GM12878 (cell line): Measurements from ENCODE around the gene YY1. TPM values are rescaled to one million over a fixed set of nuclear protein-coding genes. Genes with fewer than 3 reads are reported as not detected.
A peak's percentile ranks its signal among the peaks of the same experiment; 100 is the strongest.

Experiments used
- ATAC-seq: fragments of 200-7000 bp; cut with Tn5 transposase; 3 replicates; pipeline ENCODE4 v1.9.1; 2020; ENCODE audit warnings: mild to moderate bottlenecking, moderate library complexity
- BruUV-seq: library from RNA; stranded (reverse); fragments of 400-500 nt; replicated peaks from 2 replicates; lab custom pipeline; 2021; lab: Mats Ljungman, UMichigan
- CTCF ChIA-PET: fragments of 300-600 bp; sonication (Branson Sonifier 250); formaldehyde crosslinking; extraction: SDS; loops from one replicate; lab custom pipeline; 2021; ENCODE audit warnings: inconsistent platforms; lab: Yijun Ruan, JAX
- POLR2A ChIA-PET: fragments of 350-600 bp; formaldehyde crosslinking; extraction: SDS; loops from one replicate; lab custom pipeline; 2021; ENCODE audit warnings: inconsistent platforms; lab: Charles Lee
- RAD21 ChIA-PET: fragments of 300-600 bp; sonication (Branson Sonifier 250); formaldehyde crosslinking; loops from one replicate; lab custom pipeline; 2023; ENCODE audit warnings: antibody characterized with exemption; ENCODE audit not compliant: unreplicated experiment; lab: Charles Lee
- SMC1A ChIA-PET: fragments of 300-600 bp; sonication (Branson Sonifier 250); formaldehyde crosslinking; loops from one replicate; lab custom pipeline; 2023; ENCODE audit not compliant: unreplicated experiment, uncharacterized antibody; lab: Charles Lee
- DNase-seq: peaks from one replicate; pipeline ENCODE4 v3.0.0-alpha.2; 2011; ENCODE audit warnings: low read depth, low spot score
- FAIRE-seq: peaks from 3 replicates; lab custom pipeline; 2011; peaks lifted over from hg19 to GRCh38; lab: Jason Lieb, UNC
- H2AFZ ChIP-seq: 2 replicates; pipeline ENCODE4 v1.6.0; 2011; ENCODE audit warnings: low read depth, low read length, control low read depth; ENCODE audit not compliant: control insufficient read depth
- H3K27ac ChIP-seq: 2 replicates; pipeline ENCODE4 v1.5.1; 2011; ENCODE audit warnings: control low read depth; ENCODE audit not compliant: control insufficient read depth, insufficient read depth
- H3K27me3 ChIP-seq, 2 experiments: replicated peaks in 1 of 2; 2 replicates each; pipeline versions ENCODE4 v1.6.0 to v1.6.1; 2011; ENCODE audit warnings: low read length in 1 of 2; ENCODE audit not compliant: control insufficient read depth in 2 of 2, insufficient read depth in 2 of 2
- H3K36me3 ChIP-seq, 2 experiments: 2 replicates each; pipeline ENCODE4 v1.5.1; 2011; ENCODE audit warnings: low read length in 1 of 2; ENCODE audit not compliant: control insufficient read depth in 2 of 2, insufficient read depth in 2 of 2
- H3K4me1 ChIP-seq: 2 replicates; pipeline ENCODE4 v1.6.1; 2011; ENCODE audit warnings: mild to moderate bottlenecking, low read length, moderate library complexity, mixed read lengths; ENCODE audit not compliant: control insufficient read depth, insufficient read depth
- H3K4me2 ChIP-seq: 2 replicates; pipeline ENCODE4 v1.6.0; 2011; ENCODE audit warnings: control low read depth; ENCODE audit not compliant: control insufficient read depth, insufficient read depth
- H3K4me3 ChIP-seq: fragments of 200-600 bp; sonication (generic); 2 replicates; pipeline ENCODE4 v1.5.1; 2016
- H3K79me2 ChIP-seq: 2 replicates; pipeline ENCODE4 v1.6.0; 2011; ENCODE audit warnings: low read length; ENCODE audit not compliant: control insufficient read depth, insufficient read depth
- H3K9ac ChIP-seq: 2 replicates; pipeline ENCODE4 v1.8.0; 2011; ENCODE audit warnings: low read length, control low read depth, mixed read lengths; ENCODE audit not compliant: control insufficient read depth, insufficient read depth
- H3K9me3 ChIP-seq: replicated peaks from 3 replicates; pipeline ENCODE4 v1.5.1; 2011; ENCODE audit warnings: mild to moderate bottlenecking, low read length; ENCODE audit not compliant: control insufficient read depth, insufficient read depth
- H4K20me1 ChIP-seq: 2 replicates; pipeline ENCODE4 v1.6.0; 2011; ENCODE audit not compliant: control insufficient read depth, insufficient read depth
- ATF7 ChIP-seq: fragments of 450-650 bp; IDR thresholded peaks from 2 replicates; pipeline ENCODE4 v1.6.1; 2016; ENCODE audit warnings: low read depth, mild to moderate bottlenecking
- CHD1 ChIP-seq: IDR thresholded peaks from 2 replicates; pipeline ENCODE4 v1.6.1; 2012; ENCODE audit warnings: low read depth, low read length, improper control_type of control experiment
- MLLT1 ChIP-seq: fragments of 450-650 bp; IDR thresholded peaks from 2 replicates; pipeline ENCODE4 v1.6.1; 2016; ENCODE audit warnings: mild to moderate bottlenecking
- MYC ChIP-seq: IDR thresholded peaks from 2 replicates; pipeline ENCODE4 v1.6.1; 2011; ENCODE audit warnings: mild to moderate bottlenecking, low read length, moderate library complexity, inconsistent platforms; ENCODE audit not compliant: insufficient read depth, insufficient replicate concordance, insufficient read length, severe bottlenecking
- POLR2AphosphoS5 ChIP-seq: IDR thresholded peaks from 2 replicates; pipeline ENCODE4 v1.6.1; 2011; ENCODE audit warnings: mild to moderate bottlenecking, low read length, inconsistent platforms
- RCOR1 ChIP-seq: conservative IDR thresholded peaks from 2 replicates; pipeline ENCODE4 v1.6.1; 2012; ENCODE audit warnings: low read depth, low read length, improper control_type of control experiment
- RUNX3 ChIP-seq: IDR thresholded peaks from 2 replicates; pipeline ENCODE4 v1.6.1; 2012; ENCODE audit warnings: low read length, inconsistent platforms
- SMC3 ChIP-seq: IDR thresholded peaks from 2 replicates; pipeline ENCODE4 v1.6.1; 2011; ENCODE audit warnings: low read length, improper control_type of control experiment, borderline replicate concordance
- SREBF1 ChIP-seq: IDR thresholded peaks from 2 replicates; pipeline ENCODE4 v1.6.1; 2012; ENCODE audit warnings: mild to moderate bottlenecking, low read length
- TBL1XR1 ChIP-seq: IDR thresholded peaks from 2 replicates; pipeline ENCODE4 v1.6.1; 2012; ENCODE audit warnings: low read depth, low read length, improper control_type of control experiment
- WGBS: methylation state at CpG from one replicate; pipeline ENCODE4 v1.1.6; 2016; ENCODE audit warnings: low lambda C conversion rate; ENCODE audit not compliant: insufficient replicate concordance, insufficient coverage; ENCODE audit errors: missing lambda C conversion rate; 5-methylcytosine and 5-hydroxymethylcytosine counted together
- in situ Hi-C: fragments of 300-500 bp; cut with MboI; formaldehyde crosslinking; loops from 9 replicates; pipeline ENCODE4 v1.14.3; 2018; ENCODE audit warnings: mixed read lengths
- intact Hi-C: fragments of 100-400 bp; cut with micrococcal nuclease; formaldehyde crosslinking; loops from one replicate; pipeline ENCODE4 v1.14.2; 2022; ENCODE audit not compliant: unreplicated experiment
- polyA plus RNA-seq, 11 experiments: library from polyadenylated mRNA; depleted of rRNA in 4 of 11; unstranded in 6 of 11; stranded (reverse) in 5 of 11; fragments of >200 nt; fragmentation: Nextera tagmentation in 4 of 11; fragmentation: Illumina TruSeq in 1 of 11; extraction: Ambion mirVana in 4 of 11; extraction: Trizol in 1 of 11; gene quantifications; 1 replicate in 1 of 11; 2 replicates in 10 of 11; pipeline versions ENCODE4 v1.2.1 to v1.2.3, GENCODE V29; 2011 to 2016; ENCODE audit warnings: inconsistent platforms in 2 of 11, missing spikeins in 2 of 11, low read depth in 1 of 11
- total RNA-seq, 4 experiments: library from RNA; depleted of rRNA in 3 of 4; stranded (reverse); fragments of >200 nt in 3 of 4; fragmentation: Illumina TruSeq in 1 of 4; extraction: Trizol in 1 of 4; gene quantifications; 2 replicates each; pipeline versions ENCODE4 v1.2.1 to v1.2.3, GENCODE V29; 2013 to 2021
- TF ChIP-seq, protein P1 (sequence below): IDR thresholded peaks from 2 replicates; pipeline ENCODE4 v1.6.1; 2011; ENCODE audit warnings: borderline replicate concordance, low read depth, mild to moderate bottlenecking, moderate library complexity, mixed read lengths, low read length; ENCODE audit not compliant: insufficient read depth; ENCODE audit errors: extremely low read length
- TF ChIP-seq, protein P2 (sequence below): fragments of 450-650 bp; IDR thresholded peaks from 2 replicates; pipeline ENCODE4 v1.6.1; 2017; ENCODE audit warnings: low read depth, mild to moderate bottlenecking, moderate library complexity

Gene YY1
- total and polyA plus RNA-seq, 10 of the 15 experiments (the other 5 are each of a cell fraction or from before 2014, with no cell fraction given) = 23.7 to 74.0 (median 39.9) TPM

DNA sequence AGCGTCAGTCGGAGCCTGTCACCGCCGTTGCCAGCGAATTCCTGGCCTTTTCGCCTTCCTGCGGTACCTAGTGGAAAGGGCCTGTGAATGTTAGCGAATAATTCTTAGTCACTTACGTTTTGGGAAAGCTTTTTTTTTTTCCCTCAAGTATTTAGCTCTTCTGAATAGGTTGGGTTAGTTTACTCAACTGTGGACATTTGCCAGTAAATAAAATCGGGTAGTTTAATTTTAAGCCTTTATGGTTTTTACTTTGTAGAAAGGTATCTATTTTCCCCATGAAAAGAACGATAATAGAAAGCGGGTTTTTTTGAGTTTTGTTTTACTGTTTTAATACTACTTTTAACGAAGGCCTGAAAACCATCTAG is 1.7 kb downstream of the YY1 start (continued):
- no peak for TF ChIP-seq RCOR1
- peak; percentile 55; the same call in 1 of the 2 replicates for TF ChIP-seq POLR2AphosphoS5
- TF ChIP-seq CHD1 = 0 out of 2 replicates have a peak, but pooled peaks have one; percentile 53

- in situ Hi-C loops = no loop called here
- FAIRE-seq = no peak
- peaks cover 0 to 2% of the 10 kb centered on the region in 2 experiments; a peak in 1 of 4 replicates for H3K36me3 ChIP-seq
Observed at GRCh38 chr14:100241279-100241678, 2.3 kb downstream of the YY1 start.

More at GRCh38 chr14:100241279-100241678, 2.3 kb downstream of the YY1 start:
- TF ChIP-seq ATF7 (no peak), TBL1XR1 (no peak), SMC3 (no peak), MYC (no peak), RUNX3 (no peak), MLLT1 (no peak), SREBF1 (no peak)
- TF ChIP-seq, protein P1, sequence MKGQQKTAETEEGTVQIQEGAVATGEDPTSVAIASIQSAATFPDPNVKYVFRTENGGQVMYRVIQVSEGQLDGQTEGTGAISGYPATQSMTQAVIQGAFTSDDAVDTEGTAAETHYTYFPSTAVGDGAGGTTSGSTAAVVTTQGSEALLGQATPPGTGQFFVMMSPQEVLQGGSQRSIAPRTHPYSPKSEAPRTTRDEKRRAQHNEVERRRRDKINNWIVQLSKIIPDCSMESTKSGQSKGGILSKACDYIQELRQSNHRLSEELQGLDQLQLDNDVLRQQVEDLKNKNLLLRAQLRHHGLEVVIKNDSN = no peak
- TF ChIP-seq, protein P2, sequence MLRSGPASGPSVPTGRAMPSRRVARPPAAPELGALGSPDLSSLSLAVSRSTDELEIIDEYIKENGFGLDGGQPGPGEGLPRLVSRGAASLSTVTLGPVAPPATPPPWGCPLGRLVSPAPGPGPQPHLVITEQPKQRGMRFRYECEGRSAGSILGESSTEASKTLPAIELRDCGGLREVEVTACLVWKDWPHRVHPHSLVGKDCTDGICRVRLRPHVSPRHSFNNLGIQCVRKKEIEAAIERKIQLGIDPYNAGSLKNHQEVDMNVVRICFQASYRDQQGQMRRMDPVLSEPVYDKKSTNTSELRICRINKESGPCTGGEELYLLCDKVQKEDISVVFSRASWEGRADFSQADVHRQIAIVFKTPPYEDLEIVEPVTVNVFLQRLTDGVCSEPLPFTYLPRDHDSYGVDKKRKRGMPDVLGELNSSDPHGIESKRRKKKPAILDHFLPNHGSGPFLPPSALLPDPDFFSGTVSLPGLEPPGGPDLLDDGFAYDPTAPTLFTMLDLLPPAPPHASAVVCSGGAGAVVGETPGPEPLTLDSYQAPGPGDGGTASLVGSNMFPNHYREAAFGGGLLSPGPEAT = no peak
- TF ChIP-seq, all 136 proteins: peak for 0
- 0% methylated on average over 3 of the region's 3 CpGs for WGBS
- no TSS peak for BruUV-seq
- POLR2A ChIA-PET = interaction anchor here (1.2 to 1.7 kb wide), 4 partner anchors 19 to 173 kb away, joined by 3 to 9 read pairs (median 4); no protein-coding TSS in a partner anchor
- DNase-seq (no peak), ATAC-seq (no peak)
- SMC1A ChIA-PET = interaction anchor here (0.8 to 2.2 kb wide), 16 partner anchors 9 to 169 kb away, joined by 3 to 14 read pairs (median 5); a partner anchor contains a TSS
- Histone ChIP-seq H2AFZ (no peak overlapping the region), H3K79me2 (peaks cover 86% of the 10 kb centered on the region), H3K27ac (no peak overlapping the region; the same call in 1 of the 2 replicates), H3K4me3 (peak overlapping the region; percentile 76), H3K27me3 (no peaks in the 10 kb centered on the region), H3K4me1 (peaks cover 2% of the 10 kb centered on the region; the same call in 1 of the 2 replicates), H3K9ac (peak overlapping the region; percentile 79), H3K4me2 (peak overlapping the region; percentile 48), H3K9me3 (no peaks in the 10 kb centered on the region), H4K20me1 (peaks cover 4% of the 10 kb centered on the region)
- CTCF ChIA-PET = interaction anchor here (0.7 to 2.7 kb wide), 28 partner anchors 9 to 200 kb away, joined by 3 to 14 read pairs (median 4); partner anchors contain the start of gene WDR25
- intact Hi-C loops = loop anchor here (2.0 kb wide), 2 partner anchors 16 to 48 kb away; no protein-coding TSS in a partner anchor
- RAD21 ChIA-PET = interaction anchor here (0.6 to 1.7 kb wide), 12 partner anchors 9 to 49 kb away, joined by 3 to 7 read pairs (median 4); no protein-coding TSS in a partner anchor
